Mesothelial cell of epicardium (in vitro differentiated cells): ENCODE measurements around the gene SRPX. TPM values are rescaled to one million over a fixed set of nuclear protein-coding genes. Genes with fewer than 3 reads are reported as not detected.

Source experiments
- DNase-seq, 2 experiments: peaks; one replicate each; pipeline ENCODE4 v3.0.0; 2021; ENCODE audit warnings: low spot score in 2 of 2; ENCODE audit not compliant: unreplicated experiment in 2 of 2
- H3K27ac Mint-ChIP-seq: 2 replicates; pipeline ENCODE4 v1.8.0; 2021; ENCODE audit warnings: mixed read lengths
- H3K27me3 Mint-ChIP-seq: 2 replicates; pipeline ENCODE4 v1.8.0; 2021; ENCODE audit warnings: low read depth, mixed read lengths
- H3K36me3 Mint-ChIP-seq: 2 replicates; pipeline ENCODE4 v1.8.0; 2021; ENCODE audit warnings: mixed read lengths
- H3K4me1 Mint-ChIP-seq: 2 replicates; pipeline ENCODE4 v1.8.0; 2021; ENCODE audit warnings: mixed read lengths
- H3K4me3 Mint-ChIP-seq: 2 replicates; pipeline ENCODE4 v1.8.0; 2021; ENCODE audit warnings: mild to moderate bottlenecking, moderate library complexity, mixed read lengths
- H3K9me3 Mint-ChIP-seq: 2 replicates; pipeline ENCODE4 v1.8.0; 2021; ENCODE audit warnings: mixed read lengths
- total RNA-seq: library from RNA; stranded (reverse); gene quantifications from 3 replicates; pipeline ENCODE4 v1.2.1, GENCODE V29; 2021
- TF ChIP-seq, protein P1 (sequence below): fragments of 200-600 bp; sonication (generic); IDR thresholded peaks from one replicate; pipeline ENCODE4 v1.5.0; 2021; ENCODE audit warnings: antibody characterized with exemption; ENCODE audit not compliant: unreplicated experiment

Gene SRPX
- total RNA-seq, 1 donor from 2014 or later = 17.1 TPM

DNA sequence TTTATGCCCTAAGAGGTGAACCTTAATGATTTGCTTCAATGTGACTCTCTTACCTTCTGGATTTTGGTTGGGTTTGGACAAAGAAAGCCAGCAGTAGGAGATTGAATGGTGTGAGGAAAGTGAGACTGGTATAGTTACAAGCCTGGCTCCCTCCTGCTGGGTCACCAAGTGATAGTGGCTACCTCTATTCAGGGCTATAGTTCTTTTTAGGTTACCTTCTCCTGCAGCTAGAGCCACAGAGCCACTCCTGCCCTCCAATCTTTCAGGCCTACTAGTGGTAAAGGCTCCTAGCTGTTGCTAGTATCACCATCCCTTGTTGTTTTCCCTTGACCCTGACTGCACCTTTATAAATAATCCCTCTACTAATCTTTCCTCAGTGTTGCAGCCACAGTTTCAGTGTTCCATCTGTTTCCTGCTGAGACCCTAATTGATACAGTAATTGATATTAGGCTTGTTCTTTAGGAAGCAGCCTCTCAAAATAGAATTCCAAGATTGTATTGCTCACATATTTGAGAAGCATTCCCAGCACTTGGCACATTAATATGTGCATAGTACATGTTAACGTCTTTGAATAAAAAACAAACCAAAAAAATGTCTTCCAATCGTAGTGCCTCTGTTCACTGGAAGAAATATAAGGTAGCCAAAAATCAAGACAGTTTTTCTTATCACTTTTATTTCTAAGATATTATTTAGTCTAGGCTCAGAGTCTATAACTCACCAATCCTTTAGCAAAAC, 82.3 kb downstream of the SRPX start:
- H3K4me1 Mint-ChIP-seq = peaks cover 6% of the 10 kb centered on the region
- peaks cover 23% of the 10 kb centered on the region for H3K9me3 Mint-ChIP-seq
- DNase-seq = no peak
- H3K27ac Mint-ChIP-seq = no peak overlapping the region
- H3K27me3 Mint-ChIP-seq = no peaks in the 10 kb centered on the region
- no peak overlapping the region for H3K4me3 Mint-ChIP-seq
- TF ChIP-seq, protein P1, sequence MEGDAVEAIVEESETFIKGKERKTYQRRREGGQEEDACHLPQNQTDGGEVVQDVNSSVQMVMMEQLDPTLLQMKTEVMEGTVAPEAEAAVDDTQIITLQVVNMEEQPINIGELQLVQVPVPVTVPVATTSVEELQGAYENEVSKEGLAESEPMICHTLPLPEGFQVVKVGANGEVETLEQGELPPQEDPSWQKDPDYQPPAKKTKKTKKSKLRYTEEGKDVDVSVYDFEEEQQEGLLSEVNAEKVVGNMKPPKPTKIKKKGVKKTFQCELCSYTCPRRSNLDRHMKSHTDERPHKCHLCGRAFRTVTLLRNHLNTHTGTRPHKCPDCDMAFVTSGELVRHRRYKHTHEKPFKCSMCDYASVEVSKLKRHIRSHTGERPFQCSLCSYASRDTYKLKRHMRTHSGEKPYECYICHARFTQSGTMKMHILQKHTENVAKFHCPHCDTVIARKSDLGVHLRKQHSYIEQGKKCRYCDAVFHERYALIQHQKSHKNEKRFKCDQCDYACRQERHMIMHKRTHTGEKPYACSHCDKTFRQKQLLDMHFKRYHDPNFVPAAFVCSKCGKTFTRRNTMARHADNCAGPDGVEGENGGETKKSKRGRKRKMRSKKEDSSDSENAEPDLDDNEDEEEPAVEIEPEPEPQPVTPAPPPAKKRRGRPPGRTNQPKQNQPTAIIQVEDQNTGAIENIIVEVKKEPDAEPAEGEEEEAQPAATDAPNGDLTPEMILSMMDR = no peak
- H3K36me3 Mint-ChIP-seq = no peaks in the 10 kb centered on the region

DNA sequence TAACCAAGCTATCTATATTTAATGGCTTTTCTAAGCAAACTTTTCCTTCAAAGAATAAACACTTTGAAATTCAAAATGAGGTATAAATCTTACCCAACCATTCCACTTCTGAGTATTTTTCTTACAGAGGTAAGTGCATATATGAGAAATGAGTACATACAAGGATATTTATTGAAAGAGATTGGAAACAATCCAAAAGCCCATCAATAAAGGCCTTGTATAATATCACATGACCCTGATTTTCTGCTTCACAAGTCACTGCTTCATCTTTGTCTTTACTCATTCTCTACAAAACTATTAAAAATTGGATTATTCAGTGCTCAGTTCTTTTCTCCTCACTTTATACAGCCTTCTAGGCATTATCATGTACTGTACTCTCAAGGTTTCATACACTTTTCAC, 91.3 kb downstream of the SRPX start:
- no peaks in the 10 kb centered on the region for H3K27me3 Mint-ChIP-seq
- H3K4me1 Mint-ChIP-seq = peaks cover 1% of the 10 kb centered on the region
- TF ChIP-seq, protein P1 = no peak
- no peaks in the 10 kb centered on the region for H3K36me3 Mint-ChIP-seq
- H3K4me3 Mint-ChIP-seq = no peak overlapping the region
- no peak for DNase-seq
- no peak overlapping the region for H3K27ac Mint-ChIP-seq
- H3K9me3 Mint-ChIP-seq = peaks cover 46% of the 10 kb centered on the region

DNA sequence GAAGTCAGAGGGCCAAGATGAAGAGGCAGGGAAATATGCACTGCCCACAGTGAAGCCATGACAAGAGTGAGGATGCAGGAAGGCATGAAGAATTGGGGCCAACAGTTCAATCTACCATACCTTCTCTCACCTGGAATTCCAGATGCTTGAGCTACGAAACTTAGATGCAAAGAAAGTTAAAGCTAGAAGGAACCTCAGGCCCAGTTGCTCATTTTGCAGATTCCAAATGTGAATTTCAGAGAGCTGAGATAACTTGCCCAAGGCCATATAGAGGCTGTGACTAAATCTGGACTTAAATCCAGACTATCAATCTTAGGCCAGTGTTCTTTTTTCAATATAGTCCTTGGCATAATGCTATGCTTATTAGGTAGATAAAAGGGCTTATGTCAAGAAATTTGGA, 92.7 kb downstream of the SRPX start:
- peaks cover 1% of the 10 kb centered on the region for H3K4me1 Mint-ChIP-seq
- peaks cover 42% of the 10 kb centered on the region for H3K9me3 Mint-ChIP-seq

DNA sequence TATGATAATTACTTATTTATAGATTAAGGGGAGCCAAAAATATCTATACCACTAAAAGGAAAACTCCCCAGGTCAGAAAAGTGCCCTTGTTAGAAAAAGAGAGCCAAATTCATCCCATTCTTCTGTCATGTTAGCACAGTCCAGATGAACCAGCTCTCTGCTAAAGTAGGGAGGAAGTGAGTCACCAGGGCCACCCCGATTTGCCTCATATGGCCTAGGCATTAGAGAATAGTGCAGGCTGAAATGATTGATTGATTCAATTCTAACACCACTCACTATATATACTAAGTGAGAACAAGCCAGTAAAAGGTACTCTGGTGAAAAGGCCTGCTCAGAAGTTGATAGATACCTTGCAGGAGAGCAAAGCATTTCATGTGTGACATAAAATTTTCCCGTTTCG, 94.5 kb downstream of the SRPX start:
- Mint-ChIP-seq H3K9me3 (peaks cover 37% of the 10 kb centered on the region), H3K27me3 (no peaks in the 10 kb centered on the region), H3K27ac (no peak overlapping the region), H3K4me1 (peaks cover 1% of the 10 kb centered on the region), H3K4me3 (no peak overlapping the region), H3K36me3 (no peaks in the 10 kb centered on the region)
- no peak for DNase-seq
- TF ChIP-seq, protein P1 = no peak

More for the DNA sequence above, 92.7 kb downstream of the SRPX start:
- TF ChIP-seq, protein P1 = no peak
- Mint-ChIP-seq H3K27ac (no peak overlapping the region), H3K36me3 (no peaks in the 10 kb centered on the region), H3K27me3 (no peaks in the 10 kb centered on the region), H3K4me3 (no peak overlapping the region)
- DNase-seq = no peak

DNA sequence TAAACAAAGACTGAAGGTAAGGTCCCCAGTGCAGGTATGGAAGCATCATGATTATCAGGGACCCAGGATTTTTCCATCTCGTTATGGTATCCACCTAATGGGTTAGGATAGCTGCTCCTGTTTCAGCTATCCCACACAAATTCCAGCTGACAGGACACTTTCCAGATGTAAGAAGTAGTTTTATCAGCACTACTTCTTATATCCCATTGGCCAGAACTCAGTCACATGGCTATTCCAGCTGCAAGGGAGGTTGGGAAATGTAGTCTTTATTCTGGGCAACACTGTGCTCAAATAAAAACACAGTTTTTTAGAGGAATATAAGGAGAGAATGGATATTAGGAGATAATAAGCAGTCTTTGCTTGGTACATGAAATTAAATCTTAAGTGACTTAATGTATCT, 96.7 kb downstream of the SRPX start:
- peaks cover 33% of the 10 kb centered on the region for H3K9me3 Mint-ChIP-seq
- no peaks in the 10 kb centered on the region for H3K36me3 Mint-ChIP-seq
- TF ChIP-seq, protein P1 = no peak
- no peak for DNase-seq
- H3K4me1 Mint-ChIP-seq = no peaks in the 10 kb centered on the region
- H3K27ac Mint-ChIP-seq = no peak overlapping the region
- no peak overlapping the region for H3K4me3 Mint-ChIP-seq
- H3K27me3 Mint-ChIP-seq = no peaks in the 10 kb centered on the region

DNA sequence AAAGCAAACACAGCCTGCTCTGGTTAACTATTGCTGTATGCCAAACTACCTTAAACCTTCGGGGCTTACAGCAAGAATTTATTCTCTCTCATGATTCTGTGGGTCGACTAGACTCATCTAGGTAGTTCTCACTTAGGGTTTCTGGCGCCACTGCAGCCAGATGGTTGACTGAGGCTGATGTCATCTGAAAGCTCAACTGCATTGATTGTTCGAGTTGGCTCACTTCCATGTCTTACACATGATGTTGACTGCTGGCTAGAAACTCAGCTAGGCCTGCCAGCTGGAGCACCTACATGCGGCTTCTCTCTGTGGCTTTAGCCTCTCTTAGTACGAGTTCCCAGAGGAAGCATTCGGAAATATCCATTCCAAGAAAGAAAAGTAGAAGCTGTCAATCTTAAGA, 103.2 kb downstream of the SRPX start:
- Mint-ChIP-seq H3K27me3 (no peaks in the 10 kb centered on the region), H3K27ac (no peak overlapping the region), H3K9me3 (peaks cover 33% of the 10 kb centered on the region), H3K36me3 (peaks cover 2% of the 10 kb centered on the region), H3K4me1 (no peaks in the 10 kb centered on the region), H3K4me3 (no peak overlapping the region)
- TF ChIP-seq, protein P1 = no peak
- no peak for DNase-seq
